Peyer's patch (tissue), 4 donors: ENCODE results near the gene KCNE1. TPM values are rescaled to one million over a fixed set of nuclear protein-coding genes. Genes with fewer than 3 reads are reported as not detected.

Experiments used
- DNase-seq, 3 donors: peaks; one replicate each; pipeline ENCODE4 v3.0.0-alpha.2; 2017 to 2019
- H3K27ac ChIP-seq, 4 donors: fragments of 200-600 bp; sonication (generic); one replicate each; pipeline ENCODE4 v1.5.1; 2016 to 2019
- H3K27me3 ChIP-seq, 2 donors: fragments of 200-600 bp; sonication (generic); one replicate each; pipeline ENCODE4 v1.5.1; 2019
- H3K36me3 ChIP-seq, 3 donors: fragments of 200-600 bp; sonication (generic); one replicate each; pipeline ENCODE4 v1.5.1; 2016 to 2019
- H3K4me1 ChIP-seq, 4 donors: fragments of 200-600 bp; sonication (generic); one replicate each; pipeline ENCODE4 v1.5.1; 2016 to 2019
- H3K4me3 ChIP-seq, 4 donors: fragments of 200-600 bp; sonication (generic); 1 replicate in 3 of 4; 2 replicates in 1 of 4; pipeline ENCODE4 v1.5.1; 2016 to 2019; ENCODE audit warnings: mild to moderate bottlenecking in 1 of 4
- H3K9me3 ChIP-seq, 4 donors: fragments of 200-600 bp; sonication (generic); one replicate each; pipeline ENCODE4 v1.5.1; 2016 to 2019; ENCODE audit warnings: mild to moderate bottlenecking in 1 of 4
- CTCF ChIP-seq, 6 experiments: fragments of 450-650 bp in 4 of 6; fragments of 200-600 bp in 2 of 6; sonication (generic) in 1 of 6; IDR thresholded peaks; one replicate each; pipeline ENCODE4 v1.5.1; 2017 to 2019; ENCODE audit warnings: antibody characterized with exemption in 6 of 6, mild to moderate bottlenecking in 3 of 6, moderate library complexity in 1 of 6
- POLR2A ChIP-seq, 2 donors: fragments of 450-650 bp; IDR thresholded peaks; one replicate each; pipeline ENCODE4 v1.5.1; 2017; ENCODE audit warnings: antibody characterized with exemption in 2 of 2, mild to moderate bottlenecking in 2 of 2, moderate library complexity in 2 of 2
- total RNA-seq, 4 donors: library from RNA; depleted of rRNA; stranded (reverse); fragments of >200 nt; gene quantifications; one replicate each; pipeline ENCODE4 v1.1.0, GENCODE V29; 2016

The KCNE1 gene
- total RNA-seq, 4 donors from 2014 or later: 0.70 to 3.8 (median 1.7) TPM

GRCh38 chr21:34528131-34528561 lies 16.1 kb upstream of the KCNE1 start:
- Histone ChIP-seq H3K9me3 (no peaks in the 10 kb centered on the region), H3K4me3 (no peak overlapping the region), H3K27me3 (no peaks in the 10 kb centered on the region), H3K4me1 (peaks cover 0 to 19% (median 2%) of the 10 kb centered on the region in 4 donors), H3K27ac (peak overlapping the region in 1 of 4 donors; percentile 90), H3K36me3 (no peaks in the 10 kb centered on the region)
- no peak for DNase-seq
- no peak for TF ChIP-seq CTCF (IDR thresholded peaks at IDR 0.05)
- TF ChIP-seq POLR2A (IDR thresholded peaks at IDR 0.05): no peak

GRCh38 chr21:34526618-34527290 lies 14.7 kb upstream of the KCNE1 start:
- no peak for TF ChIP-seq CTCF (IDR thresholded peaks at IDR 0.05)
- TF ChIP-seq POLR2A (IDR thresholded peaks at IDR 0.05): peak; percentile 52 to 74
- H3K27me3 ChIP-seq: no peaks in the 10 kb centered on the region
- DNase-seq: peak in 2 of 3 donors; percentile 63 to 83
- peak overlapping the region; percentile 6 to 50 (median 32) for H3K4me3 ChIP-seq
- H3K27ac ChIP-seq: peak overlapping the region; percentile 60 to 90 (median 86)
- H3K36me3 ChIP-seq: no peaks in the 10 kb centered on the region
- H3K4me1 ChIP-seq: peaks cover 0 to 33% (median 2%) of the 10 kb centered on the region in 4 donors
- H3K9me3 ChIP-seq: no peaks in the 10 kb centered on the region

- peak overlapping the region; percentile 60 to 90 (median 86) for H3K27ac ChIP-seq
- peak overlapping the region; percentile 6 to 50 (median 32) for H3K4me3 ChIP-seq
- DNase-seq: no peak
- peaks cover 0 to 38% (median 2%) of the 10 kb centered on the region in 4 donors for H3K4me1 ChIP-seq
- no peaks in the 10 kb centered on the region for H3K27me3 ChIP-seq
- peaks cover 0 to 2% (median 0%) of the 10 kb centered on the region in 3 donors for H3K36me3 ChIP-seq
- TF ChIP-seq CTCF (IDR thresholded peaks at IDR 0.05) (no peak), POLR2A (IDR thresholded peaks at IDR 0.05) (no peak)
- H3K9me3 ChIP-seq: no peaks in the 10 kb centered on the region
Measured at GRCh38 chr21:34526241-34526617, 14.2 kb upstream of the KCNE1 start.

GRCh38 chr21:34524646-34525601 lies 12.9 kb upstream of the KCNE1 start:
- Histone ChIP-seq H3K4me1 (peaks cover 0 to 40% (median 2%) of the 10 kb centered on the region in 4 donors), H3K36me3 (peaks cover 0 to 13% (median 0%) of the 10 kb centered on the region in 3 donors), H3K27ac (peak overlapping the region in 3 of 4 donors; percentile 0 to 90 (median 41)), H3K4me3 (peak overlapping the region in 2 of 4 donors; percentile 44 to 50), H3K27me3 (no peaks in the 10 kb centered on the region), H3K9me3 (no peaks in the 10 kb centered on the region)
- DNase-seq: no peak
- TF ChIP-seq CTCF (IDR thresholded peaks at IDR 0.05) (no peak), POLR2A (IDR thresholded peaks at IDR 0.05) (no peak)

GRCh38 chr21:34523019-34523555 lies 11.1 kb upstream of the KCNE1 start:
- TF ChIP-seq POLR2A (IDR thresholded peaks at IDR 0.05): no peak
- no peak for TF ChIP-seq CTCF (IDR thresholded peaks at IDR 0.05)
- Histone ChIP-seq H3K4me3 (peak overlapping the region in 1 of 4 donors; percentile 10), H3K27me3 (no peaks in the 10 kb centered on the region), H3K27ac (peak overlapping the region in 3 of 4 donors; percentile 11 to 77 (median 69)), H3K9me3 (no peaks in the 10 kb centered on the region), H3K36me3 (peaks cover 0 to 29% (median 0%) of the 10 kb centered on the region in 3 donors), H3K4me1 (peaks cover 0 to 40% (median 2%) of the 10 kb centered on the region in 4 donors)
- no peak for DNase-seq
